Activated naive CD4-positive, alpha-beta T cell treated with anti-CD3 and anti-CD28 coated beads, Interleukin-2, amount 50 U/mL, for 72 hours (primary cell): ENCODE results near the gene CDKAL1. TPM values are rescaled to one million over a fixed set of nuclear protein-coding genes. Genes with fewer than 3 reads are reported as not detected.
"Not testable (repeated sequence)": the region's sequence is repeated elsewhere in the genome, so short reads cannot be mapped to it uniquely, and the experiment has no call there.

ENCODE experiments used
- ATAC-seq, 2 donors: fragments of 150-1000 bp; cut with Tn5 transposase; 2 replicates each; pipeline ENCODE4 v1.10.0; 2021; ENCODE audit warnings: mild to moderate bottlenecking in 2 of 2, moderate library complexity in 2 of 2
- DNase-seq, 2 donors: peaks; one replicate each; pipeline ENCODE4 v3.0.0; 2021 to 2022; ENCODE audit warnings: low spot score in 2 of 2
- H3K27ac Mint-ChIP-seq, 2 donors: one replicate each; pipeline ENCODE4 v1.8.0; 2022; ENCODE audit warnings: mild to moderate bottlenecking in 2 of 2, mixed read lengths in 2 of 2
- H3K36me3 Mint-ChIP-seq, 2 donors: one replicate each; pipeline ENCODE4 v1.8.0; 2022; ENCODE audit warnings: mixed read lengths in 2 of 2
- H3K9me3 Mint-ChIP-seq, 2 donors: one replicate each; pipeline ENCODE4 v1.8.0; 2022; ENCODE audit warnings: mixed read lengths in 2 of 2
- total RNA-seq, 2 donors: library from RNA; stranded (reverse); gene quantifications; one replicate each; pipeline ENCODE4 v1.2.3, GENCODE V29; 2022

CDKAL1 gene
- total RNA-seq, 2 donors from 2014 or later: 24.5 to 30.3 TPM

DNA sequence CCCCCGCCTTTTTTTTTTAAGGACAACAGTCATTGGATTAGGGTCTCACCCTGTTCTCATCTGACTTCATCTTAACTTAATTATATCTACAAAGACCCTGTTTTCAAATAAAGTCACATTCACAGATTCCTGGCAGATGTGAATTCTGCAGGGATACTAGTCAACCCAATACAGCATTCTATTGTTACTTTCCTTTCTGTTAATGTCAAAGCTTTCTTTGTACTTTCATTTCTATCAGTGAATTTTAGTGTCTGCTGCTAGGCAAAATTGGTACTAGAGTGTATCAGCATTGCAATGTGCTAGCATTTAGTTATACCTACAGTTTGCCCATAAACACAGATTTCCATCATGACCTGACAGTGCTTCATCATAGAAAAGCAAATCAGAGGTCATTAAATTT lies 281.9 kb downstream of the CDKAL1 start:
- no peak overlapping the region for H3K27ac Mint-ChIP-seq
- peaks cover 20 to 30% of the 10 kb centered on the region in 2 donors for H3K36me3 Mint-ChIP-seq
- peaks cover 6 to 14% of the 10 kb centered on the region in 2 donors for H3K9me3 Mint-ChIP-seq
- no peak for ATAC-seq
- DNase-seq: no peak

- no peak overlapping the region for H3K27ac Mint-ChIP-seq
- H3K9me3 Mint-ChIP-seq: peaks cover 4 to 14% of the 10 kb centered on the region in 2 donors
- DNase-seq (no peak), ATAC-seq (no peak)
- peaks cover 18 to 24% of the 10 kb centered on the region in 2 donors for H3K36me3 Mint-ChIP-seq
Observed at GRCh38 chr6:20817806-20818320, 283.6 kb downstream of the CDKAL1 start.

DNA sequence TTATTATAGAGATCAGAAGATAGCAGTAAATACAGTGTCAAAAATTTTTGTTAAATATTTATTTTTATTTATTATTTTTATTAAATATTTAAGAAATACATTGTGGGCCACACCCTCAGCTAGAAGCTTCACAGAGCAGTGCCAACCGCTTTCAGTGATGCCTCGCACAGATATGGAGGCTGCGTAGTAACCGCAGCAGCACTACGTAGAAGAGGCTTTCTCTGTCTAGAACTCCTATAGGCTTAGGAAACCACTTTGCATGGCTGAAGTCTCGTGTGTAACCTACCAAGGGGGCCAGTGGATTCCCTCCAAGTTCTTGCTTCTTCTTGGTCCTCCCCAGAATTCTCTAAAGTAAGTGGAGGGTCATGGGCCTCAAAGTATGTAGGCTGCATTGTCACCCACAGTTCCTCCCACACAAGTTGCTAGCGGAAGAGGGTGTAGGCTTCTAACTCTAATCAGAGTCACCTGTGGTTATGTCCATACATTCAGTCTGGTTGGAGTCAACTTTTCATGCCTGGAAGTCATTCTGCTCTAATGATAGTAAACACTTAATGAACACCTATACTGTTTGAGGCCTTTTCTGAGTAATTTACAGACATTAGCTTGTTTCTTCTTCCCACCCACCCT lies 285.6 kb downstream of the CDKAL1 start:
- Mint-ChIP-seq H3K9me3 (peaks cover 4 to 5% of the 10 kb centered on the region in 2 donors), H3K27ac (no peak overlapping the region), H3K36me3 (peaks cover 14 to 21% of the 10 kb centered on the region in 2 donors)
- DNase-seq (no peak), ATAC-seq (no peak)

- H3K9me3 Mint-ChIP-seq: peaks cover 0 to 4% of the 10 kb centered on the region in 2 donors
- ATAC-seq: no peak
- no peak overlapping the region for H3K27ac Mint-ChIP-seq
- H3K36me3 Mint-ChIP-seq: peaks cover 5 to 12% of the 10 kb centered on the region in 2 donors
- no peak for DNase-seq
Observed at GRCh38 chr6:20826378-20826777, 292.1 kb downstream of the CDKAL1 start.

- H3K9me3 Mint-ChIP-seq: peaks cover 0 to 4% of the 10 kb centered on the region in 2 donors
- H3K36me3 Mint-ChIP-seq: peaks cover 9 to 11% of the 10 kb centered on the region in 2 donors
- no peak for DNase-seq
- no peak overlapping the region for H3K27ac Mint-ChIP-seq
- ATAC-seq: no peak
Observed at GRCh38 chr6:20827798-20828197, 293.5 kb downstream of the CDKAL1 start.

GRCh38 chr6:20830576-20830975 lies 296.3 kb downstream of the CDKAL1 start:
- H3K36me3 Mint-ChIP-seq: peaks cover 5% of the 10 kb centered on the region in 2 donors
- ATAC-seq (no peak), DNase-seq (no peak)
- no peaks in the 10 kb centered on the region for H3K9me3 Mint-ChIP-seq
- no peak overlapping the region for H3K27ac Mint-ChIP-seq

GRCh38 chr6:20831251-20831650 lies 297.0 kb downstream of the CDKAL1 start:
- not testable (repeated sequence) for DNase-seq, ATAC-seq, H3K36me3 Mint-ChIP-seq, H3K27ac Mint-ChIP-seq, H3K9me3 Mint-ChIP-seq

GRCh38 chr6:20833881-20834515 lies 299.7 kb downstream of the CDKAL1 start:
- Mint-ChIP-seq H3K27ac (no peak overlapping the region), H3K36me3 (peaks cover 5% of the 10 kb centered on the region in 2 donors), H3K9me3 (no peaks in the 10 kb centered on the region)
- DNase-seq: no peak
- ATAC-seq: no peak

- Mint-ChIP-seq H3K27ac (peak overlapping the region in 1 of 2 donors; percentile 47), H3K9me3 (peaks cover 0 to 4% of the 10 kb centered on the region in 2 donors), H3K36me3 (peaks cover 5 to 10% of the 10 kb centered on the region in 2 donors)
Observed at GRCh38 chr6:20835315-20836010, 301.2 kb downstream of the CDKAL1 start.

DNA sequence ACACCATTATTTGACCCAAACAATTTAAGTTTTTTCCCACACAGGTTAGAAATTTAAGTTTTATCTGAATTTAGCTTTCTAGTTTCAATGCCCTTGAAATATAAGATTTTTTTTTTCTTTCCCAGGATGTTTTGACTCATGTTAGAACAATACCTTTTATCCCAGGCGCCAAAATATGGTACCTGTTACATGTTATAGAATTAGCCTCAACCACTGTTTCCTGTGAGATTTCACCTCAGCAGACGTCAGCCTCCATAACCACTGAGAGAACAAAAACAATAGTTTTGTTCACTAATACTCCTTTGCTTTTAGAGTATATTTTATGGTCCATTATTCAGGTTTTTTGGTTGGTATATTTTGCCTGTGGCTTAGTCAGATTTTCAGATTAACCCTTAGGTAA lies 302.9 kb downstream of the CDKAL1 start:
- DNase-seq (no peak), ATAC-seq (peak; percentile 43 to 88)
- Mint-ChIP-seq H3K9me3 (peaks cover 0 to 5% of the 10 kb centered on the region in 2 donors), H3K27ac (no peak overlapping the region), H3K36me3 (peaks cover 0 to 7% of the 10 kb centered on the region in 2 donors)

More at GRCh38 chr6:20835315-20836010, 301.2 kb downstream of the CDKAL1 start:
- ATAC-seq (no peak), DNase-seq (no peak)

- Mint-ChIP-seq H3K36me3 (peaks cover 0 to 7% of the 10 kb centered on the region in 2 donors), H3K27ac (no peak overlapping the region), H3K9me3 (peaks cover 0 to 5% of the 10 kb centered on the region in 2 donors)
- ATAC-seq (no peak), DNase-seq (no peak)
Observed at GRCh38 chr6:20838113-20838512, 303.9 kb downstream of the CDKAL1 start.

GRCh38 chr6:20839630-20840029 lies 305.4 kb downstream of the CDKAL1 start:
- DNase-seq (no peak), ATAC-seq (no peak)
- Mint-ChIP-seq H3K27ac (no peak overlapping the region), H3K36me3 (peaks cover 0 to 7% of the 10 kb centered on the region in 2 donors), H3K9me3 (peaks cover 0 to 5% of the 10 kb centered on the region in 2 donors)

DNA sequence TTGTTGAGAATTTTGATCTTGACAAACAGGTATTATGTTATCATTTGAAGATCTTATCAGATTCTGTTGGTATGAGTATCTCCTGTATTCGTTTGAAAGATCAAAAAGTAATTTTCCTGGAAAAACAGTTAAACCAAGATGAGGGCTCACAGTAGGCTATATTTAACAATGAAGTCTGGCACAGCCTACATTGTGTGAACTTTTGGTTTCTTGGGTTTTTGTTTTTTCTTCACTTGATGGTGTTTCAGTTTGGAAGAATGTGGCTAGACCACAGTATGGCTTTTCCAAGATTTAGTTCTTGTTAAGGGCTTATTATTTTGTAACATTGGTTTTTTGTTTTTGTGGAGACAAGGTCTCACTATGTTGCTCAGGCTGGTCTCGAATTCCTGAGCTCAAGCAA lies 306.4 kb downstream of the CDKAL1 start:
- DNase-seq (no peak), ATAC-seq (peak in 1 of 2 donors; percentile 20)
- Mint-ChIP-seq H3K9me3 (peaks cover 0 to 5% of the 10 kb centered on the region in 2 donors), H3K36me3 (peaks cover 0 to 7% of the 10 kb centered on the region in 2 donors), H3K27ac (no peak overlapping the region)

DNA sequence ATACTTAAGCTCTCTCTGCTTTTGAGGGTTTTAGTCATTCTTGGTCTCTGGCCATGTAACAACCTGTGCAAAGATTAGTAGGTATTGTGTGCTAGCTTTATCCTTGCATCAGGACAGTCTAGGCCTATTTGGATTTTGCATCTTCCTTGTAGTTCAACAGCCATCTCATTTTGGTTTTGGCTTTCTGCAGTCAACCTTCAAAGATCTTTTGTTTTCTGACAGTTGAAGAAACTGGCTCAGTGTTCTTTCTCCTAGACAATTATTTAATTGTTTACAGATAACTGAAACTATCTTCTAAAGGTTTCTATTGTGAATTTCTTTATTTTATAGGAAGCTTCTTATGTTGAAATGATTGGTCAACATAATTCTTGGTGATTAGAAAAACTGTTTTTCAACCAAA lies 307.5 kb downstream of the CDKAL1 start:
- Mint-ChIP-seq H3K9me3 (peaks cover 0 to 5% of the 10 kb centered on the region in 2 donors), H3K27ac (no peak overlapping the region), H3K36me3 (peaks cover 0 to 7% of the 10 kb centered on the region in 2 donors)
- no peak for ATAC-seq
- DNase-seq: no peak

GRCh38 chr6:20845592-20845991 lies 311.3 kb downstream of the CDKAL1 start:
- peak overlapping the region in 1 of 2 donors; percentile 50 for H3K27ac Mint-ChIP-seq
- DNase-seq (no peak), ATAC-seq (peak in 1 of 2 donors; percentile 82)
- H3K9me3 Mint-ChIP-seq: no peaks in the 10 kb centered on the region
- H3K36me3 Mint-ChIP-seq: peaks cover 0 to under 1% of the 10 kb centered on the region in 2 donors

DNA sequence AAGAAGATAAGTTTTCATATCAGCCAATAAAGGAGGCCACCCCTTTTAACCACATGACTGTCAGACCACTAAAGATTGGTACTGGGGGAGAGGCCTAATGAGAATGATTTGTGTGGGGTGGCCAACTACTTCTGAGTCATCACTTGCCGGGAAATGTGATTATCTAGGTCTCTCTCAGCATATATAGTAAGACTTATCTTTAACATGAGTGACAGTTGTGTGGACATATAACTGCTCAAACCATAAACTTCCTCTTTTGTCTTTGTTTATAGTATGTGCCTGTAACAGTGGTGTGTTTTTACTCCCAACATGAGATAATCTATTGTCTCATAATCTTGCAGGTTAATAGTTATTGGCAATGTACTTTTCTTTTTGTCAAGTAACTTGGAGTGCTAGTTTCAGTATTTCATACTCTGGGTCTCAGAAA lies 312.4 kb downstream of the CDKAL1 start:
- Mint-ChIP-seq H3K27ac (no peak overlapping the region), H3K36me3 (peaks cover 0 to 4% of the 10 kb centered on the region in 2 donors), H3K9me3 (no peaks in the 10 kb centered on the region)
- peak; percentile 46 to 81 for ATAC-seq
- no peak for DNase-seq

DNA sequence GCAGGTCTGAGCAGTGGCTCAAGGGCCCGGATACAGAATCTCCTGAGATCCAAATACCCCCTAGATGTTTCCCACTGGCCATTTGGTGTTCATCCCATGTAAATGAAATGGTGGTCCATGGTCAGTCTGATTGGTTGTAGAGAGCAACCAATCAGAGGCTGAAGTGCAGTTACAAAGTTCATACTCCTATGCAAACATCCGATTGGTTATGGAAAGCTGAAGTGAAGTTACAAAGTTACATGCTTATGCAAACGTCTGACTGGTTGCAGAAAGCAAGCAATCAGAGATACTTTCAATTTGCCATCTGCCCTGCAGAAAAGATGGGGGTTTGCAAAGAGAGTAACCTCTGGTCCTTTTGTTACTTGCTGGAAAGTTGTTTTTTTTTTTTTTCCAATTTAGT lies 313.6 kb downstream of the CDKAL1 start:
- Mint-ChIP-seq H3K27ac (no peak overlapping the region), H3K9me3 (no peaks in the 10 kb centered on the region), H3K36me3 (peaks cover 0 to 4% of the 10 kb centered on the region in 2 donors)
- no peak for DNase-seq
- ATAC-seq: no peak
